ENCODE data around the gene CHCHD3. TPM values are rescaled to one million over a fixed set of nuclear protein-coding genes. Genes with fewer than 3 reads are reported as not detected.

Gene CHCHD3
- total RNA-seq, 2 donors from 2014 or later = 36.1 to 43.0 TPM

DNA sequence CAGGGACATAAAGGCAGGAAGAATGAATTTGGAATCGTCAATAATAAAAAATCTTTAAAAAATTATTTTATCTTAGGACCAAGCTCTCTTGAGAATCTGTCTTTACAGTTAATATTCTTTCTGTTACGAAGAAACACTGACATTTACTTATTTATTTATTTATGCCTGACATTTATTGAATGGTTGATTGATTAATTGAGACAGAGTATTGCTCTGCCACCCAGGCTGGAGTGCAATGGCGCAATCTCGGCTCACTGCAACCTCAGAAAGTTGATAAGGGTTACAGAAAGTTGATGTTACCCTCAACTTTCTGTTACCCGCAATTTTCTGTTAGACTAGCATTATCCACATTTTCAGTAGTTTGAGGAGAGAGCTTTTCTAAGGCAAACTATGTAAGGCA is 70.1 kb downstream of the CHCHD3 start:
- no peak overlapping the region for H3K4me3 ChIP-seq
- ATAC-seq (ENCODE audit: insufficient number of reproducible peaks, low FRiP score, low read depth) (no peak), DNase-seq (ENCODE audit: low spot score) (no peak)
- no peak overlapping the region for H3K27ac ChIP-seq
- no peaks in the 10 kb centered on the region for H3K4me1 ChIP-seq (ENCODE audit: control insufficient read depth in 1 of 2, low read depth in 2 of 2)
- H3K27me3 ChIP-seq (replicated peaks; ENCODE audit: insufficient read depth) = no peaks in the 10 kb centered on the region
- no peaks in the 10 kb centered on the region for H3K36me3 ChIP-seq
- H3K9me3 ChIP-seq = no peaks in the 10 kb centered on the region
- TF ChIP-seq, protein P1, sequence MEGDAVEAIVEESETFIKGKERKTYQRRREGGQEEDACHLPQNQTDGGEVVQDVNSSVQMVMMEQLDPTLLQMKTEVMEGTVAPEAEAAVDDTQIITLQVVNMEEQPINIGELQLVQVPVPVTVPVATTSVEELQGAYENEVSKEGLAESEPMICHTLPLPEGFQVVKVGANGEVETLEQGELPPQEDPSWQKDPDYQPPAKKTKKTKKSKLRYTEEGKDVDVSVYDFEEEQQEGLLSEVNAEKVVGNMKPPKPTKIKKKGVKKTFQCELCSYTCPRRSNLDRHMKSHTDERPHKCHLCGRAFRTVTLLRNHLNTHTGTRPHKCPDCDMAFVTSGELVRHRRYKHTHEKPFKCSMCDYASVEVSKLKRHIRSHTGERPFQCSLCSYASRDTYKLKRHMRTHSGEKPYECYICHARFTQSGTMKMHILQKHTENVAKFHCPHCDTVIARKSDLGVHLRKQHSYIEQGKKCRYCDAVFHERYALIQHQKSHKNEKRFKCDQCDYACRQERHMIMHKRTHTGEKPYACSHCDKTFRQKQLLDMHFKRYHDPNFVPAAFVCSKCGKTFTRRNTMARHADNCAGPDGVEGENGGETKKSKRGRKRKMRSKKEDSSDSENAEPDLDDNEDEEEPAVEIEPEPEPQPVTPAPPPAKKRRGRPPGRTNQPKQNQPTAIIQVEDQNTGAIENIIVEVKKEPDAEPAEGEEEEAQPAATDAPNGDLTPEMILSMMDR (IDR thresholded peaks at IDR 0.05) = no peak

DNA sequence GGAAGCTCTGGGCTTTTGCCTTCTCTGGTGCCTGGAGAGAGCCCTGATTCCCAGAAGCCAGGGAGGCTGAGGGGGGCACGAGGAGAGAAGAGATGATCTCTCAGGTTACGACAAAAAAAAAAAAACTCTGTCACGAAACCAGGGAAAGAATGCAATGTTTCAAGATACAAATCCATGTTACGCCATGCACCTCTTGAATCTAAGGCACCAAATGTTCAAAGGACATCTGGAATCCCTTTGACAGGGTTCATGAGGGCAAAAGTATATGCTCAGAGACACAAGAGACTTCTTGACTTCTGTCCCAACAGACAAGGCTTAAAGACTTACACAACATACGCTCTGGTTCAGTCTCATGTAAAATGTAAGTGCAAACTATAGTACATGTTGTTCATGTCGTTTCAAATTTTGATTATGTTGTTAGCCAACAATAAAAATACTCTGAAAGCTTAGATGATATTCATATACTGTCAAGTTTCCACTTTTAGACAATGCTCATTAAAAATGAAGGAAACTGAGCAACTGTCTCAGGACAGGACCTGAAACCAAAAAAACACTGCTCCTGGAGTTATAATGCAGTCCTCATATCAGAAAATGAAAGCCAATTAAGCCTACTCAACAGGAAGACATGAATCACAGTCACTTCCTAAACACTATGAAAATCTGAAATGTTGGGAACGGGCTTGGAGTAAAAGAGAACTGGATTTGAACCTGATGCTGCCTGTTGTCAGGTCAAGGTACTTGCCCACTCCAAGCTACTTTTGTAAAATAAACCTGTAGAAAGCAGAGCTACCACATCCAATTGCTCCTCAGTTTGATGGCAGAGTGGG is 72.3 kb downstream of the CHCHD3 start:
- Histone ChIP-seq H3K27ac (no peak overlapping the region), H3K4me1 (ENCODE audit: control insufficient read depth in 1 of 2, low read depth in 2 of 2) (no peaks in the 10 kb centered on the region), H3K9me3 (no peaks in the 10 kb centered on the region), H3K27me3 (replicated peaks; ENCODE audit: insufficient read depth) (no peaks in the 10 kb centered on the region), H3K4me3 (no peak overlapping the region), H3K36me3 (no peaks in the 10 kb centered on the region)
- no peak for DNase-seq (ENCODE audit: low spot score)
- no peak for ATAC-seq (ENCODE audit: insufficient number of reproducible peaks, low FRiP score, low read depth)
- TF ChIP-seq, protein P1 (IDR thresholded peaks at IDR 0.05) = no peak

DNA sequence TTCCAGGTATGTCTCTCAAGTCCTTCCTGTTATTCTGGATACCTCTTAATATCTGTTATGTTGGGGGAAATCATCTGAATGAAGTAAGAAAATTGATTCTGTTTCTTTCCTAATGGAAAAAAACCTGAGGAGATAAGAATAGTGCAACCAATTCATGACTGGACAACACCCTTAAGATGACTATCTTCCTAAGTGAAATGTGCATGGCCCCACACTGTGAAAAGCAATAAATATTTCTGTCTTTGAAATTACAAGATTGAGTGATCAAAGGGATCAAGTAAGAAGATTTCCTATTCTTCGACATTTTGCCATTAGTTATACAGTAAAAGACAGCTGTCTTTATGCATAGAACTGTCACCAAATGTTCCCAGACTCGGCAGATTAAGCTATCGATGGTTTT is 73.9 kb downstream of the CHCHD3 start:
- no peak overlapping the region for H3K27ac ChIP-seq
- H3K27me3 ChIP-seq (replicated peaks; ENCODE audit: insufficient read depth) = no peaks in the 10 kb centered on the region
- H3K36me3 ChIP-seq = no peaks in the 10 kb centered on the region
- peaks cover 3 to 8% of the 10 kb centered on the region in 2 donors for H3K4me1 ChIP-seq (ENCODE audit: control insufficient read depth in 1 of 2, low read depth in 2 of 2)
- H3K9me3 ChIP-seq = no peaks in the 10 kb centered on the region
- no peak for ATAC-seq (ENCODE audit: insufficient number of reproducible peaks, low FRiP score, low read depth)
- TF ChIP-seq, protein P1 (IDR thresholded peaks at IDR 0.05) = no peak
- DNase-seq (ENCODE audit: low spot score) = no peak
- no peak overlapping the region for H3K4me3 ChIP-seq

DNA sequence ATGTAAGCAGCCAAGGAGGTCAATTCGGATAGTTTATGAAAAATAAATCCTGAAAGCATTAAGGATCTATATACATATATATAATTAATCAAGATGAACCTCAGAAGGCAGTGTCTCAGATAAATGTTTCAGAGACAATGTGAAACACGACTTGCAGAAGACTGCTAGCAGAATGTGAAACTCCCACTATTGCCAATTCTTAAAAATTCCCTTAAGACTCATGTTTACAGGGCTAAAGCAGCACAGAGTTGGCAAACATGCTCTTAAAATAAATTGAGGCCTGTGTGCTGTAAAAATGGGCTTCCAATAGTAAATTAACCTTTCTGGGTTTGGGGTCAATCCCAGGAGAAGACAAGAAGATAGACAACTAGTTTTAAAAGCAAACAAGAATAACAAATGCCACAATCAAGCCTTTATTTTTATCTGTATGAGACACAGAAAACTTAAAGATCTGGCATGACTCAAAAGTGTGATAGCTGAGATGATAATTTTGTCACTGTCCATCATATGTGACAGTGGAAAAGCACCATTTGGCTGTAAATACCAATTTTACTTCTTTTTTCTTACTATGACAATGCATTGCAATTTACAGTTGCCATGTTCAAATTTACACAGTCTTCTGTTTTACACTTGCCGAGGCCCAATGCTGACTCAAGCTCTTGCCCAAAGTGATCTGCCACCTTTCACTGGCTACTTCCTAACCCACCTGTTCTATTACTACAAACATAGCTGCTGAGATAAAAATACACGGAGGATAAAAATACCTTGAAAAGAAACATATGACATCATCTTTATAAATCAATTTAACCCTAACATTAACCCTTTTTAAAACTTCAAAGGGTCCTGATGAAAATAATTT is 78.6 kb downstream of the CHCHD3 start:
- no peak for ATAC-seq (ENCODE audit: insufficient number of reproducible peaks, low FRiP score, low read depth)
- H3K27me3 ChIP-seq (replicated peaks; ENCODE audit: insufficient read depth) = no peaks in the 10 kb centered on the region
- TF ChIP-seq, protein P1 (IDR thresholded peaks at IDR 0.05) = no peak
- no peak overlapping the region for H3K4me3 ChIP-seq
- H3K36me3 ChIP-seq = no peaks in the 10 kb centered on the region
- peak overlapping the region in 1 of 2 donors; percentile 2 for H3K27ac ChIP-seq
- H3K4me1 ChIP-seq (ENCODE audit: control insufficient read depth in 1 of 2, low read depth in 2 of 2) = peaks cover 12 to 33% of the 10 kb centered on the region in 2 donors
- no peak for DNase-seq (ENCODE audit: low spot score)
- H3K9me3 ChIP-seq = no peaks in the 10 kb centered on the region

DNA sequence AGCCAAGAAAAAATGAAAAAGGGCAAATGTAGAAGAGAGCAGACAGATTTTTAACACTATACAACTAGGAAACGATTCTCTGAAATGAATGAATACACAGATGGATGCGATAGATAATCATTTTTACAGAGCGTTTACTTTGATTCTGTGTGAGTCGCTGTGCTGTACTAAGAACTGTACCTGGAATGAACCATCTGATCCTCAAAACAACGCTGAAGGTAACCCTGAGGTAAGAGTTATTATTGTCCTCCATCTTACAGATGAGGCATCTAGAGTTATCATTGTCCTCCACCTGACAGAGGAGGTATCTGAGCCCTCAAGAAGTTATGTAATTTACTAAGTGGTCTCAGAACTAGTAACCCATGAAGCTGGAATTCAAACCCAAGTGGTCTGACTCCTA is 80.2 kb downstream of the CHCHD3 start:
- ATAC-seq (ENCODE audit: insufficient number of reproducible peaks, low FRiP score, low read depth) (no peak), DNase-seq (ENCODE audit: low spot score) (no peak)
- Histone ChIP-seq H3K9me3 (no peaks in the 10 kb centered on the region), H3K4me1 (ENCODE audit: control insufficient read depth in 1 of 2, low read depth in 2 of 2) (peaks cover 16 to 47% of the 10 kb centered on the region in 2 donors), H3K27ac (no peak overlapping the region), H3K36me3 (no peaks in the 10 kb centered on the region), H3K4me3 (no peak overlapping the region), H3K27me3 (replicated peaks; ENCODE audit: insufficient read depth) (no peaks in the 10 kb centered on the region)
- TF ChIP-seq, protein P1 (IDR thresholded peaks at IDR 0.05) = no peak

Data from thoracic aorta (tissue), 2 donors.